Measurements from ENCODE around the gene DLL1.
A peak's percentile ranks its signal among the peaks of the same experiment; 100 is the strongest.

DLL1 gene

GRCh38 chr6:170296746-170297575, 6.1 kb upstream of the DLL1 start:
- H3K4me3 Mint-ChIP-seq = peak overlapping the region; percentile 60 to 72 (median 69)
- peaks cover 42% of the 10 kb centered on the region for H3K4me1 Mint-ChIP-seq
- TF ChIP-seq CTCF (IDR thresholded peaks at IDR 0.05; ENCODE audit: unreplicated experiment in 3 of 3) = peak in 1 of 3 experiments; percentile 10
- no peak overlapping the region for H3K27ac Mint-ChIP-seq
- H3K36me3 Mint-ChIP-seq (ENCODE audit: low read depth) = peaks cover 10% of the 10 kb centered on the region
- H3K9me3 Mint-ChIP-seq = peaks cover 14% of the 10 kb centered on the region
- peaks cover 86% of the 10 kb centered on the region for H3K27me3 Mint-ChIP-seq (ENCODE audit: low read depth)

- peaks cover 86% of the 10 kb centered on the region for H3K27me3 Mint-ChIP-seq (ENCODE audit: low read depth)
- peaks cover 47% of the 10 kb centered on the region for H3K4me1 Mint-ChIP-seq
- H3K9me3 Mint-ChIP-seq = peaks cover 8% of the 10 kb centered on the region
- H3K4me3 Mint-ChIP-seq = no peak overlapping the region
- no peak for TF ChIP-seq CTCF (IDR thresholded peaks at IDR 0.05; ENCODE audit: unreplicated experiment in 3 of 3)
- no peak overlapping the region for H3K27ac Mint-ChIP-seq
- H3K36me3 Mint-ChIP-seq (ENCODE audit: low read depth) = peaks cover 4% of the 10 kb centered on the region
Measured at GRCh38 chr6:170296423-170296745, 5.5 kb upstream of the DLL1 start.

- no peak for TF ChIP-seq CTCF (IDR thresholded peaks at IDR 0.05; ENCODE audit: unreplicated experiment in 3 of 3)
- Mint-ChIP-seq H3K9me3 (peaks cover 7% of the 10 kb centered on the region), H3K27me3 (ENCODE audit: low read depth) (peaks cover 88% of the 10 kb centered on the region), H3K4me3 (peak overlapping the region; percentile 72 to 80 (median 80)), H3K27ac (no peak overlapping the region), H3K36me3 (ENCODE audit: low read depth) (peaks cover 3% of the 10 kb centered on the region), H3K4me1 (peaks cover 47% of the 10 kb centered on the region)
Measured at GRCh38 chr6:170295510-170296422, 4.9 kb upstream of the DLL1 start.

GRCh38 chr6:170294813-170295509, 4.1 kb upstream of the DLL1 start:
- Mint-ChIP-seq H3K27ac (no peak overlapping the region), H3K36me3 (ENCODE audit: low read depth) (no peaks in the 10 kb centered on the region), H3K4me3 (peak overlapping the region; percentile 72 to 93 (median 76)), H3K9me3 (peaks cover 4% of the 10 kb centered on the region), H3K27me3 (ENCODE audit: low read depth) (peaks cover 89% of the 10 kb centered on the region), H3K4me1 (peaks cover 47% of the 10 kb centered on the region)
- TF ChIP-seq CTCF (IDR thresholded peaks at IDR 0.05; ENCODE audit: unreplicated experiment in 3 of 3) = no peak

GRCh38 chr6:170294298-170294730, 3.4 kb upstream of the DLL1 start:
- Mint-ChIP-seq H3K9me3 (no peaks in the 10 kb centered on the region), H3K4me3 (peak overlapping the region; percentile 26 to 93 (median 76)), H3K27me3 (ENCODE audit: low read depth) (peaks cover 83% of the 10 kb centered on the region), H3K4me1 (peaks cover 47% of the 10 kb centered on the region), H3K36me3 (ENCODE audit: low read depth) (no peaks in the 10 kb centered on the region), H3K27ac (no peak overlapping the region)
- no peak for TF ChIP-seq CTCF (IDR thresholded peaks at IDR 0.05; ENCODE audit: unreplicated experiment in 3 of 3)
